ENCODE results near the gene ANKRD44. TPM values are rescaled to one million over a fixed set of nuclear protein-coding genes. Genes with fewer than 3 reads are reported as not detected.

Gene ANKRD44
- total RNA-seq, 1 donor from 2014 or later, result 8.1 TPM

- H3K36me3 Mint-ChIP-seq (ENCODE audit: low read depth, unreplicated experiment), result peaks cover 4% of the 10 kb centered on the region
- no peak overlapping the region for H3K27ac Mint-ChIP-seq (ENCODE audit: unreplicated experiment)
- no peak overlapping the region for H3K4me3 Mint-ChIP-seq (ENCODE audit: unreplicated experiment)
- DNase-seq (ENCODE audit: low spot score), result no peak
- peaks cover 9% of the 10 kb centered on the region for H3K4me1 Mint-ChIP-seq (ENCODE audit: unreplicated experiment)
- H3K9me3 Mint-ChIP-seq (ENCODE audit: unreplicated experiment), result no peaks in the 10 kb centered on the region
- H3K27me3 Mint-ChIP-seq (ENCODE audit: unreplicated experiment), result peaks cover 9% of the 10 kb centered on the region
- TF ChIP-seq, protein P1, sequence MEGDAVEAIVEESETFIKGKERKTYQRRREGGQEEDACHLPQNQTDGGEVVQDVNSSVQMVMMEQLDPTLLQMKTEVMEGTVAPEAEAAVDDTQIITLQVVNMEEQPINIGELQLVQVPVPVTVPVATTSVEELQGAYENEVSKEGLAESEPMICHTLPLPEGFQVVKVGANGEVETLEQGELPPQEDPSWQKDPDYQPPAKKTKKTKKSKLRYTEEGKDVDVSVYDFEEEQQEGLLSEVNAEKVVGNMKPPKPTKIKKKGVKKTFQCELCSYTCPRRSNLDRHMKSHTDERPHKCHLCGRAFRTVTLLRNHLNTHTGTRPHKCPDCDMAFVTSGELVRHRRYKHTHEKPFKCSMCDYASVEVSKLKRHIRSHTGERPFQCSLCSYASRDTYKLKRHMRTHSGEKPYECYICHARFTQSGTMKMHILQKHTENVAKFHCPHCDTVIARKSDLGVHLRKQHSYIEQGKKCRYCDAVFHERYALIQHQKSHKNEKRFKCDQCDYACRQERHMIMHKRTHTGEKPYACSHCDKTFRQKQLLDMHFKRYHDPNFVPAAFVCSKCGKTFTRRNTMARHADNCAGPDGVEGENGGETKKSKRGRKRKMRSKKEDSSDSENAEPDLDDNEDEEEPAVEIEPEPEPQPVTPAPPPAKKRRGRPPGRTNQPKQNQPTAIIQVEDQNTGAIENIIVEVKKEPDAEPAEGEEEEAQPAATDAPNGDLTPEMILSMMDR (IDR thresholded peaks at IDR 0.05; ENCODE audit: unreplicated experiment), result no peak
Observed at GRCh38 chr2:197315371-197315770, 4.8 kb upstream of the ANKRD44 start.

DNA sequence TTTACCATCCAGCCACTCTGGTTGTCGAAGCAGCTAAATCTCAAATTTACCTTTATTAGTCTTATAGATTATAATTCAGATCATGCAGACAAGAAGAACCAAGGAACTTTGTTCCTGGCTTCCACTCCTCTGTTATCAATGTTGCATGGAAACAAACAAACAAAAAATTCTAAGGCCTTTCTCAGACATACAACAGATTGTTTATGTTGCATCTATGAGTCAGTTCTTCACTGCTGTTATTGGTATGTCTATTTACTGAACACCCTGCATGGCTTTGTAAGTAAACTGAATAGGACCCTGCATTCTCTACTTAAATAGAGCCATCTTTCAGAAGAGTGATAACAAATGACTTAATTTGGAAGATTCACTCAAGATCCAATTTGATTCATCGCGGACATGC, 1.6 kb upstream of the ANKRD44 start:
- peaks cover 4% of the 10 kb centered on the region for H3K36me3 Mint-ChIP-seq (ENCODE audit: low read depth, unreplicated experiment)
- H3K9me3 Mint-ChIP-seq (ENCODE audit: unreplicated experiment), result no peaks in the 10 kb centered on the region
- no peak overlapping the region for H3K4me3 Mint-ChIP-seq (ENCODE audit: unreplicated experiment)
- TF ChIP-seq, protein P1 (IDR thresholded peaks at IDR 0.05; ENCODE audit: unreplicated experiment), result no peak
- H3K4me1 Mint-ChIP-seq (ENCODE audit: unreplicated experiment), result peaks cover 32% of the 10 kb centered on the region
- DNase-seq (ENCODE audit: low spot score), result no peak
- H3K27ac Mint-ChIP-seq (ENCODE audit: unreplicated experiment), result no peak overlapping the region
- H3K27me3 Mint-ChIP-seq (ENCODE audit: unreplicated experiment), result peaks cover 9% of the 10 kb centered on the region

- no peak overlapping the region for H3K27ac Mint-ChIP-seq (ENCODE audit: unreplicated experiment)
- peak overlapping the region; percentile 88 for H3K4me3 Mint-ChIP-seq (ENCODE audit: unreplicated experiment)
- peaks cover 32% of the 10 kb centered on the region for H3K4me1 Mint-ChIP-seq (ENCODE audit: unreplicated experiment)
- H3K27me3 Mint-ChIP-seq (ENCODE audit: unreplicated experiment), result peaks cover 9% of the 10 kb centered on the region
- no peaks in the 10 kb centered on the region for H3K9me3 Mint-ChIP-seq (ENCODE audit: unreplicated experiment)
- no peak for DNase-seq (ENCODE audit: low spot score)
- TF ChIP-seq, protein P1 (IDR thresholded peaks at IDR 0.05; ENCODE audit: unreplicated experiment), result no peak
- peaks cover 4% of the 10 kb centered on the region for H3K36me3 Mint-ChIP-seq (ENCODE audit: low read depth, unreplicated experiment)
Observed at GRCh38 chr2:197311421-197312033, 947 bp upstream of the ANKRD44 start.

DNA sequence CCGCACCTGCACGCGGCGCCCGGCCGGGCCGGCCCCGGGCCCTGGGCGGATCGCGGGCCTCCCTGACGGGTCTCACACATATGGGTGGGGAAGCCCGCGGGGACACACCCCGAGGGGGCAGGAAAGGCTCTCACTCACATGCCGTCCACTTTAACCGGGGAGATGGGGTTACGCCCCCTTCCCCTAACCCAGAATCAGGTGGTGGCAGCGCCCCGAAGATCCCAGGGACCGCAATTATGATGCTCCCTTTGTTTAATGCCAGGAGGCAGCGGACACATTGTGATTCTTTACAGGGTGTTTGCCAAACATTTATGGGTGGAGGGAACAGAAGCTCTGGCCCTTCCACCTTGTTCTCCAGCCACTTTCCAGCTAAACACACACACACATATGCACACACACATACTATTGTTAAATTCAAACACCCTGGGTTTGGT, 424 bp upstream of the ANKRD44 start:
- peaks cover 32% of the 10 kb centered on the region for H3K4me1 Mint-ChIP-seq (ENCODE audit: unreplicated experiment)
- H3K9me3 Mint-ChIP-seq (ENCODE audit: unreplicated experiment), result no peaks in the 10 kb centered on the region
- no peak overlapping the region for H3K27ac Mint-ChIP-seq (ENCODE audit: unreplicated experiment)
- no peak for DNase-seq (ENCODE audit: low spot score)
- peaks cover 4% of the 10 kb centered on the region for H3K36me3 Mint-ChIP-seq (ENCODE audit: low read depth, unreplicated experiment)
- TF ChIP-seq, protein P1 (IDR thresholded peaks at IDR 0.05; ENCODE audit: unreplicated experiment), result no peak
- peaks cover 11% of the 10 kb centered on the region for H3K27me3 Mint-ChIP-seq (ENCODE audit: unreplicated experiment)
- H3K4me3 Mint-ChIP-seq (ENCODE audit: unreplicated experiment), result peak overlapping the region; percentile 88

GRCh38 chr2:197309691-197310231, 819 bp downstream of the ANKRD44 start:
- TF ChIP-seq, protein P1 (IDR thresholded peaks at IDR 0.05; ENCODE audit: unreplicated experiment), result no peak
- H3K36me3 Mint-ChIP-seq (ENCODE audit: low read depth, unreplicated experiment), result peaks cover 4% of the 10 kb centered on the region
- peaks cover 11% of the 10 kb centered on the region for H3K27me3 Mint-ChIP-seq (ENCODE audit: unreplicated experiment)
- peak; percentile 26 for DNase-seq (ENCODE audit: low spot score)
- H3K4me3 Mint-ChIP-seq (ENCODE audit: unreplicated experiment), result peak overlapping the region; percentile 49
- peak overlapping the region; percentile 75 for H3K27ac Mint-ChIP-seq (ENCODE audit: unreplicated experiment)
- peaks cover 32% of the 10 kb centered on the region for H3K4me1 Mint-ChIP-seq (ENCODE audit: unreplicated experiment)
- H3K9me3 Mint-ChIP-seq (ENCODE audit: unreplicated experiment), result no peaks in the 10 kb centered on the region
